ENCODE measurements around the gene ADGRL1.

- no peak for TF ChIP-seq CTCF (optimal IDR thresholded peaks at IDR 0.05 in 1 of 3, IDR thresholded peaks at IDR 0.05 in 1 of 3, conservative IDR thresholded peaks at IDR 0.05 in 1 of 3; ENCODE audit: extremely low read depth in 1 of 3, insufficient read depth in 2 of 3, low read length in 3 of 3)
- no peak for TF ChIP-seq EZH2 (IDR thresholded peaks at IDR 0.05; ENCODE audit: low read length)
These were observed 8.1 kb downstream of the ADGRL1 start for GRCh38 chr19:14197882-14198281.
